GM12873 (cell line): ENCODE results near the gene TRMT2A.

Experiments
- TF ChIP-seq, protein P1 (sequence below): IDR thresholded peaks from 2 replicates; pipeline ENCODE4 v1.5.1; 2012; ENCODE audit warnings: low read depth, mild to moderate bottlenecking, moderate library complexity, low read length, control low read depth; ENCODE audit not compliant: insufficient read depth; ENCODE audit errors: missing control alignments

TRMT2A gene

DNA sequence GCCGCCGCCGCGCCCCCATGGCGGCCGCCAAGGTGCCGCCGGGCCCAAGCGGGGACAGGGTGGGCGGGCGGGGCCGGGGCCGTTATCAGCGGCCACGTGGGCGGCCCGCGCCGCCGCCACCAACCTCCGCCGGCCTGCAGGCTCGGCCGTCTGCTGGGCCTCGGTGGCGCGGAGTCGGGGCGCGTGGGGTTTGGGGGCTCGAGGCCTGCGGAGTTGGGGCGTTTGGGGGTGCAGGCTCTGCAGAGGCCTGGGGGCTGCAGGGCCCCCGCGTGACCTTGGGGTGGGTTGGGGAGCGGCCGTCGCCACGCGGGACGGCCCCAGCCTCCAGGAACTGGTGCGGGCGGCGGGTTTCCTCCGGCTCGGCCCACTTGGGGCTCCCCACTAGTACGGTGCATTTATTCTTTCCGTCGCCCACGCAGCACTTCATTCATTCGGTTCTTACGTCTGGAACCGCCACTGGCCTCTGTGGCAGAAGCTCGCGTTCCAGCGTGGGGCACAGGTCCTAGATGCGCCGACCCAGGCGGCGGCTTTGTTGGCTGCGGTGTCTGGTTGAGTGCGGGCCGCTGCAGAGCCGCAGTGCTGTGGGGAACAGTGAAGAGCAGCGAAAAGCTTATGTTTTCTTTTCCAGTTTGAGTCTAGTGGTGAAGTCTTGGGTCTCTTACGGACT is 740 bp upstream of the TRMT2A start:
- TF ChIP-seq, protein P1, sequence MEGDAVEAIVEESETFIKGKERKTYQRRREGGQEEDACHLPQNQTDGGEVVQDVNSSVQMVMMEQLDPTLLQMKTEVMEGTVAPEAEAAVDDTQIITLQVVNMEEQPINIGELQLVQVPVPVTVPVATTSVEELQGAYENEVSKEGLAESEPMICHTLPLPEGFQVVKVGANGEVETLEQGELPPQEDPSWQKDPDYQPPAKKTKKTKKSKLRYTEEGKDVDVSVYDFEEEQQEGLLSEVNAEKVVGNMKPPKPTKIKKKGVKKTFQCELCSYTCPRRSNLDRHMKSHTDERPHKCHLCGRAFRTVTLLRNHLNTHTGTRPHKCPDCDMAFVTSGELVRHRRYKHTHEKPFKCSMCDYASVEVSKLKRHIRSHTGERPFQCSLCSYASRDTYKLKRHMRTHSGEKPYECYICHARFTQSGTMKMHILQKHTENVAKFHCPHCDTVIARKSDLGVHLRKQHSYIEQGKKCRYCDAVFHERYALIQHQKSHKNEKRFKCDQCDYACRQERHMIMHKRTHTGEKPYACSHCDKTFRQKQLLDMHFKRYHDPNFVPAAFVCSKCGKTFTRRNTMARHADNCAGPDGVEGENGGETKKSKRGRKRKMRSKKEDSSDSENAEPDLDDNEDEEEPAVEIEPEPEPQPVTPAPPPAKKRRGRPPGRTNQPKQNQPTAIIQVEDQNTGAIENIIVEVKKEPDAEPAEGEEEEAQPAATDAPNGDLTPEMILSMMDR, result no peak

- TF ChIP-seq, protein P1, result no peak
Observed at GRCh38 chr22:20116376-20116950, 563 bp downstream of the TRMT2A start.

GRCh38 chr22:20115691-20116375 is 1.2 kb downstream of the TRMT2A start, which contains the start of gene RANBP1:
RANBP1 (plus strand) TSS chr22:20116104; CDS start chr22:20116185, 81 bp downstream.
- TF ChIP-seq, protein P1, result no peak

GRCh38 chr22:20114506-20115475 is 2.2 kb downstream of the TRMT2A start:
- TF ChIP-seq, protein P1, result no peak

DNA sequence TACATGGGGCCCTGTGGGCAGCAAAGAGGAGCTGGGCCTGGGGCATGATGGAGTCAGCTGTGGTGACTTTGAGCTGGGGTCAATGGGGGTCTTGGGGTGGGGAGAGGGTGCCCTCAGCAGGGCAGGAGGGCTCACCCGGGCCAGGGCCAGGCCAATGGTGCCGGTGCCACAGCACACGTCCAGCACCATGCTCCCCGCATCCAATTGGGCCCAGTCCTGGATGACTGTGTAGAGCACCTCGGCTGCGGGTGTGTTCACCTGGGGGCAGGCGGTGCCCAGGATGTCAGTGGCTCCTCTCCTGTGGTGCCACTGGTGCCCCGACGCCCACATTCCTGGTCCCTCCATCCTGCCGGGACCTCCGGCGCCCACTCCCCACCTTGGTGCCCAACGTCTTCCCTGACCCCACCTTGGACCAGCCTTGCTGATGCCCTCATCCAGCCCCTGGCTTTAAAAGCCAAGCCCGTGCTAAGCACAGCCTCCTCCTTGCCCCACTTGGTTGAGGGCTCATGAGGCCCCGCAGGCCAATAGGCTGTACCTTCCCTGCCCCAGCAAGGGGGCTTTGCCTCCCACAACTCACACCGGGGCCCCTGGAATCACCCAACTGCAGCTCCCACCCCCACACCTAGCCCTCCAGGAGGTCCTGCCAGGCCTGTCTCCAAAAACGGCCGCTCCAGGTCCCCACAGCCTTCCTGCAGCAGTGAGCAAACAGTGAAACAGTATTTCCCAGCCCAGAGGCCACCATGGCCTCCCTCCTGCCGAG is 3.3 kb downstream of the TRMT2A start:
- TF ChIP-seq, protein P1, result no peak

DNA sequence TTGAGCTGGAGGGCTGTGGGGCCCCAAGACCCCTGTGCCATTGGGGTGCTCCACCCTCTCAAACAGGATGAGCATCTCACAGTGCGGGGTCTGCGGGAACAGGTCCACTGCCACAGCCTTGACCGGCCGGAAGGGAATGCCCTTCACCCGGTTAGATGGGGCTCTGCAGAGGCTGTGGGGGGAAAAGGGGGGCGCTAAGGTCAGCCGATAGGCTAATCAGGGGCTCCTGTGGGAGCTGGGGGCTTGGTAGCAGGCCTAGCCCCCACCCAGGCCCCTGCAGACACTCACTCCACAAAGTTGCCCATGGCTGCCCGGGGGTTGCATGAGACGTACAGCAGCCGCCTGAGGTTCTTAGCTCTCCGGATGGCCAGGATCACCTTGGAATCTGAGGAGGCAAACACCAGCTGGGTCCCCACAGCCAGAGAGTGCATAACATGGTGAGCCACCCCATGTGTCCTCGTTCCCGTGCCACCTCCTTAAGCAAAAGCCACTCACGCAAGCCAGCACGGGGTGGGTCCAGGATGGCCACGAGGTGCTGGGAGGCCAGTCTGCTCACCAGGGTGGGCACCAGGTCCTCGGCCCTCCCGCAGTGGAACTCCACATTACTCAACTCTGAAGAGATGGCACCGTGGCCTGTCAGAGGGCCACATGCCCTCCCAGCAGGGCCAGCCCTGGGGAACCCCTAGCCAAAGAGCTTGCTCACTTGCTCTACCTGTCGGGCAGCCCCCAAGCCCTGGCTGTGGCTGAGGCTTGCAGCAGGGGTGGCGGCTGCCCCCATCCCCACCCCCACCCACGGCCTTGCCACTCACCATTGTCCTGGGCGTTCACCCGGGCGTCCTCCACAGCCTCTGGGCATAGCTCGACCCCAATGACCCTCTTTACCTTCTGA is 4.2 kb downstream of the TRMT2A start:
- TF ChIP-seq, protein P1, result no peak
